RWPE1 (cell line): ENCODE data around the gene NQO1.
A peak's percentile ranks its signal among the peaks of the same experiment; 100 is the strongest.
"Not testable (repeated sequence)": the region's sequence is repeated elsewhere in the genome, so short reads cannot be mapped to it uniquely, and the experiment has no call there.

Experiments
- CTCF ChIA-PET: fragments of 350-600 bp; sonication (Branson Sonifier 250); formaldehyde crosslinking; extraction: SDS; loops from one replicate; lab custom pipeline; 2021; lab: Yijun Ruan, JAX
- POLR2A ChIA-PET: fragments of 400-600 bp; formaldehyde crosslinking; extraction: SDS; loops from one replicate; lab custom pipeline; 2020; ENCODE audit warnings: antibody characterized with exemption; ENCODE audit not compliant: low non-redundant PET; lab: Yijun Ruan, JAX
- DNase-seq: peaks from one replicate; pipeline ENCODE4 v3.0.0; 2012; ENCODE audit warnings: low spot score
- H3K27ac ChIP-seq: fragments of 450-650 bp; 2 replicates; pipeline ENCODE4 v1.5.1; 2017
- TF ChIP-seq, protein P1 (sequence below): fragments of 450-650 bp; conservative IDR thresholded peaks from 2 replicates; pipeline ENCODE4 v1.5.1; 2017; ENCODE audit warnings: low read depth, mild to moderate bottlenecking

NQO1 gene

GRCh38 chr16:69767459-69768229 is 41.3 kb upstream of the NQO1 start:
- TF ChIP-seq, protein P1, sequence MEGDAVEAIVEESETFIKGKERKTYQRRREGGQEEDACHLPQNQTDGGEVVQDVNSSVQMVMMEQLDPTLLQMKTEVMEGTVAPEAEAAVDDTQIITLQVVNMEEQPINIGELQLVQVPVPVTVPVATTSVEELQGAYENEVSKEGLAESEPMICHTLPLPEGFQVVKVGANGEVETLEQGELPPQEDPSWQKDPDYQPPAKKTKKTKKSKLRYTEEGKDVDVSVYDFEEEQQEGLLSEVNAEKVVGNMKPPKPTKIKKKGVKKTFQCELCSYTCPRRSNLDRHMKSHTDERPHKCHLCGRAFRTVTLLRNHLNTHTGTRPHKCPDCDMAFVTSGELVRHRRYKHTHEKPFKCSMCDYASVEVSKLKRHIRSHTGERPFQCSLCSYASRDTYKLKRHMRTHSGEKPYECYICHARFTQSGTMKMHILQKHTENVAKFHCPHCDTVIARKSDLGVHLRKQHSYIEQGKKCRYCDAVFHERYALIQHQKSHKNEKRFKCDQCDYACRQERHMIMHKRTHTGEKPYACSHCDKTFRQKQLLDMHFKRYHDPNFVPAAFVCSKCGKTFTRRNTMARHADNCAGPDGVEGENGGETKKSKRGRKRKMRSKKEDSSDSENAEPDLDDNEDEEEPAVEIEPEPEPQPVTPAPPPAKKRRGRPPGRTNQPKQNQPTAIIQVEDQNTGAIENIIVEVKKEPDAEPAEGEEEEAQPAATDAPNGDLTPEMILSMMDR = no peak
- ChIA-PET CTCF (no interaction called here), POLR2A (no interaction called here)
- H3K27ac ChIP-seq = no peak overlapping the region
- no peak for DNase-seq

DNA sequence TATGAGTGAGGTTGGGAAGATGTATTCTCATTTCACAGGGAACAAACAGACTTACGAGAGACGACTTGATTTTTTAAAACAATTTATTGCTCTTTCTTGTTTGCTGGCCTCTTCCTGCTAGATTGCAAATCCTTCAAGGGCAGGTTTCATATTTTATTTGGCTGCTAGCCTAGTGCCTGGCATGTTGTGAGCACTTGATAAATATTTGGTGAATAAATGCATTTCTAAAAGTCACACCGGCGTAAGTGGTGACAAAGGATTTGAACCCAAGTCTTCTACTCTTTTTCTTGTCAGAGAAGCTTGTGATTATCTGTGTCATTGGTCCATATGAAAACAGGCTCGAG is 37.2 kb upstream of the NQO1 start:
- no peak overlapping the region for H3K27ac ChIP-seq
- ChIA-PET POLR2A (no interaction called here), CTCF (interaction anchor here (0.7 to 1.4 kb wide), 2 partner anchors 9 to 170 kb away, joined by 3 read pairs; partner anchors contain the start of gene NOB1)
- DNase-seq = no peak
- TF ChIP-seq, protein P1 = no peak

GRCh38 chr16:69762814-69763598 is 36.6 kb upstream of the NQO1 start:
- ChIA-PET CTCF (interaction anchor here (0.7 to 1.4 kb wide), 3 partner anchors 8 to 302 kb away, joined by 3 read pairs; partner anchors contain the start of gene NOB1), POLR2A (interaction anchor here (0.7 kb wide), 1 partner anchor 8 kb away, joined by 3 read pairs; no protein-coding TSS in a partner anchor)
- no peak for DNase-seq
- TF ChIP-seq, protein P1 = no peak
- H3K27ac ChIP-seq = peak overlapping the region; percentile 92

DNA sequence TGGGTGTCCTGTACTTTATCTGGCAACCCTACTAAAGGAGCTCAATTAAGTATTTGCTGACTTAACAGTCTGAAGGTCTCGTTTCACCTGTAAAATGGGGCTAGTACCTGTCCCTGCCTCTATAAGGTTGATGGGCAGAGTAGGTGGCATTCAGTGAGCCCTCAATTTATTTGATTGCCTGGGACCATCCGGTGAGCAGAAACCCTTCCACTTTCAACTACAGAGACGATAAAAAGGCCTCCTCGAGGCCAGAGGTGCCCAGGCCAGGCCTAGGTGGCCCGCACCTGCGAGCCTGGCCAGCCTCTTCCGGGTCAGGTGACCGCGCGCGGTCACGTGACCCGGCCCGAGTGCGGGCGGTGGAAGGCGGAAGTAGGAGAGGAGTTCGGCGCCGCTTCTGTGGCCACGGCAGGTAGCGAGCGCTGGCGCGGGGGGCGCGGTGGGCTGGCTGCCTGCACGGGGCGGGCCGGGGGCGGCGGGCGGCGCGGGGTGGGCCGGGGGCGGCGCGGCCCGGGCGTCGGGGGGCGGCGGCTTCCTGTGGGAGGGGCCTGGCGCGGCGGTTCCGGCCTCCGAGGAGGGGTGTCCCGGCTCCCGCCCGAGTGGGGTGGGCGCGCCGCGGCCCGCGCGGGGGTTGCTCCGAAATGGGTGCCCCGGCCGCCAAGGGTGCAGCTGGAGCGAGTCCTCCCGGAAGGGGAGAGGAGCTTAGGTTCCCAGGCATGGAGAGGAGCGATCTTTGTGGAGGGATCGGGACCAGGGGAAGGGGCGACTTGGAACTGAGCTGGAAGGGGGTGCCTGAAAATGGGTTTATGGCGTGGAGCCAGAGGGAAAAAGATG is 35.8 kb upstream of the NQO1 start, which contains the start of gene WWP2:
Gene WWP2 (plus strand): TSS at position 350 of the 831 bp plus-strand sequence. CDS start 24,679 bp downstream, outside the sequence.
- H3K27ac ChIP-seq = peak within 1 kb of the TSS; percentile 92
- ChIA-PET CTCF (interaction anchor here (0.6 to 1.4 kb wide), 4 partner anchors 7 to 847 kb away, joined by 3 read pairs; partner anchors contain the start of gene NOB1), POLR2A (interaction anchor here (0.7 kb wide), 1 partner anchor 9 kb away, joined by 3 read pairs; no protein-coding TSS in a partner anchor)
- TF ChIP-seq, protein P1 = no peak
- peak; percentile 80 for DNase-seq

DNA sequence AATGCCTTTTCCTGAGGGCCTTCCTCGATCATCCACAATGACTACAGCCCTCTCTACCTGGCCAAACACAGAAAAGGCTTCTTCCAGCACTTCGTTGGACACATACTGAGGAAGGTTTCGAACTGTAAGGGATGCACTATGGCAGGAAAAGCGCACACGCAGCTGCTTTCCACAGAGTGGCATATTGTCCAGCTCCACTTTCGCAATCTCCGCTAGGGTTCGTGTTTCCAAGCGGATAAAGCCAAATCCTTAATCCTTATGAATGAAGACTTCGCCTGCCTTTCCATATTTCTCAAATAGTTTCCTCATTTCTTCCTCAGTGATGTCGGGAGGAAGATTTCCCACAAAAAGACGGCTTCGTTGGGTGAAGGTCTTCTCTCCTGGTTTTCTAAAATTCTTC is 31.0 kb upstream of the NQO1 start:
- H3K27ac ChIP-seq, POLR2A ChIA-PET, DNase-seq: not testable (repeated sequence)
- CTCF ChIA-PET = interaction anchor here (0.6 kb wide), 1 partner anchor 33 kb away, joined by 4 read pairs; no protein-coding TSS in a partner anchor

DNA sequence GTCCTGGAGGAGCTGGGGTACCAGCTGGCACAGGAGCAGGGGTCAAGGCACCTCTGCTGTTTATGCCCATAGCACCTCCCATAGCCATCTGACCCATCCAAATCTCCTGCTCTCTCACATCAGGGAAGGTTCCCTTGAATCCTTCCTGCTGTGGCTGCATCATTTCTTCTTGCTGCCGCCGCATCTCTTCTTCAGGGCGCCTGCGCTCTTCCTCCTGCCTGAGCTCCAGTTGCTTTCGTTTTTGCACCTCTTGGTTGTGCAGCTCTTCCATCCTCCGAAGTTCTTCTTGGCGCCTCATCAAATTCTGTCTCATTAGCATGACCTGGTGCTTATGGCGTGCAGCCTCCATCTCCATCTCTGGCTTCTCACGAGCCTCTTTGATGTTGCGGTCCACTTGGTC is 30.3 kb upstream of the NQO1 start:
- no peak overlapping the region for H3K27ac ChIP-seq
- DNase-seq = no peak
- ChIA-PET CTCF (no interaction called here), POLR2A (no interaction called here)
- TF ChIP-seq, protein P1 = no peak
